GM19328 (cell line): Measurements from ENCODE around the gene KRT38.
"Not testable (repeated sequence)": the region's sequence is repeated elsewhere in the genome, so short reads cannot be mapped to it uniquely, and the experiment has no call there.

Source experiments
- ATAC-seq: cut with Tn5 transposase; IDR thresholded peaks from one replicate; pipeline ENCODE4 v1.9.1; 2021; ENCODE audit warnings: mild to moderate bottlenecking, moderate library complexity; ENCODE audit not compliant: unreplicated experiment

The KRT38 gene

DNA sequence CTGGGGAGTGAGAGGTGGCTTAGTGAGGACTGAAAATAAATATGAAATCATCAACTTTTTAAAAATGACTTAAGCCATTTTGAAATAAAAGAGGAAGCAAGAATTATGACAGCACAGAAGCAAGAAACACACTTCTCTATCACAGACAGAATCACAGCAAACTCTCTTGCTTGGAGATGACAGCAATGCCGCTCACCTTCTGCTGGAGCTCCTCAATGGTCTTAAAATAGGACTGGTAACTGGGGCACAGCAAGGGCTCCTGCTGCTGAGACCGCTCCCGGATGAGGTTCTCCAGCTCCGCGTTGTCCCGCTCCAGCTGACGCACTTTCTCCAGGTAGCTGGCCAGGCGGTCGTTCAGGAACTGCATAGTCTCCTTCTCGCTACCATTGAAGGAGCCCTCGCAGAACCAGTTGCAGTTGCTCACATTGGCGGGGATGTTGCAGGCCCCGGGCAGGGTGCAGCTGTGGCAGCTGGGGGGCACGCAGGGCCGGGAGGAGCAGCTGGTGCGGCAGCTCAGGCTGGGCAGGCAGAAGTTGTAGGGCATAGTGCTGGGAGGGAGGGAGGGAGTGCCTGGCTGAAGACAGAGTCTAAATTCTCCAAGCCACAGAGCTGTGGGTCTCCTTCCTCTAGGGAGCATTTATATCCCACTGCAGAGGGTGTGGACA lies 43.7 kb downstream of the KRT38 start, which contains the start of gene KRT31:
KRT31 (minus strand) TSS at position 613 of the 665 bp plus-strand sequence; CDS start at position 544, 69 bp downstream.
- ATAC-seq, result no peak

GRCh38 chr17:41396340-41396739 lies 44.4 kb downstream of the KRT38 start:
- ATAC-seq, result no peak

DNA sequence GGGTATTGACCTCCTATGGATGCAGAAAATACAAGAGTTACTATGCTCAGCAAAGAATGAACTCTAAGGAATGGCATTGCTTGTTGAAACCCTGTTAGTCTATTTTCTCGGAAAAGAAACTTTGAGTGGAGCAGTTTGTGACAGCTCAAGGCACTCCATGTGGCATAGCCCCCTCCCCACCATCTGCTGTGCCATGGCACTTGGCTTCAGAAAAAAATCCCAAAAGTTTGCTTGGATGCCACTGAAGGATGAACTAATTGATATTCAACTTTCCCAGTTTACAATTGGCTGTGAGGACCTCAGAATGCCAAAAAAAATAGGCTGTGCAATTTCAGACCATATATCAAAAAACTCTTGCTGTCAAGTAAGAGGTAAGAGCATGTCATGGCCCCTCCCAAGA lies 45.2 kb downstream of the KRT38 start:
- ATAC-seq, result no peak

DNA sequence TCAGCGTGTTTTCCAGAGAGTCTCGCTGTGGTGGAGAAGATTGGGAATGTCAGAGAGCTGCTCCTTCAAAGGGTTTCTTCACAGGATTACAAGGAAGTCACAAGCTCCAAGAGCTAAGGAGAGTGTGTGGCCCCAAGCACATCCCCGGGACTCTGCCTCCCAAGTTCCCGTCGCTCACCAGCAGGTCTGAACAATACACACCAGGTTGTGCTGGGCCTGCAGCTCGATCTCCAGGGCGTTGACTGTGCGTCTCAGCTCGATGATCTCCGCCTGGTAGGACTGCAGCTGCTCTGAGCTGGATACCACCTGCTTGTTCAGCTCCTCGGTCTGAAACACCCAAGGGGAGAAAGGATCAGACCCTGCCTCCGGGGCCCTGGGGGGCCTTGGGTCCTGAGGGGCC lies 45.7 kb downstream of the KRT38 start:
- ATAC-seq, result not testable (repeated sequence)

- ATAC-seq, result no peak
Measured at GRCh38 chr17:41394254-41394996, 46.4 kb downstream of the KRT38 start.

DNA sequence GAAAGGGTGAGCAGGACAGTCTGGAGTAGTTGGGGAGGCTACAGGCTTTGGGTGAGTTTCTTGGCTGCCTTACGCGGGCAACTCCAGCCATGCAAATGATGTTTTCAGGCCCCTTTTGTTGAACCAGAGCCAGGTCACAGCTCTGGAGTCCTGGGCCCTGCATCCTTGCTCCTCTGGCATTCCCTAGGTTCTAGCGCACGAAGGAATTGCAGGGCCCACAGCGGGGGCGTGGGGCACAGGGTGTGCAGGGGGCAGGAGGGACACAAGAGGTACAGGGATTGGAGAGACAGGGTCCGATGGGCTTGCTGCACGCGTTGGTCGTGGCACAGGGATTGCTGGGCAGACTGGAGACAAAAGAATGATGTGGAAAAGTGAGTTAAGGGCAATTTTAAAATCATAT lies 47.0 kb downstream of the KRT38 start:
- ATAC-seq, result no peak

GRCh38 chr17:41393294-41393693 lies 47.5 kb downstream of the KRT38 start:
- no peak for ATAC-seq

GRCh38 chr17:41392278-41392677 lies 48.5 kb downstream of the KRT38 start:
- ATAC-seq, result no peak

GRCh38 chr17:41391535-41391934 lies 49.2 kb downstream of the KRT38 start:
- no peak for ATAC-seq

GRCh38 chr17:41390411-41390938 lies 50.3 kb downstream of the KRT38 start:
- ATAC-seq, result no peak

- ATAC-seq, result no peak
Measured at GRCh38 chr17:41387670-41388069, 53.1 kb downstream of the KRT38 start.

DNA sequence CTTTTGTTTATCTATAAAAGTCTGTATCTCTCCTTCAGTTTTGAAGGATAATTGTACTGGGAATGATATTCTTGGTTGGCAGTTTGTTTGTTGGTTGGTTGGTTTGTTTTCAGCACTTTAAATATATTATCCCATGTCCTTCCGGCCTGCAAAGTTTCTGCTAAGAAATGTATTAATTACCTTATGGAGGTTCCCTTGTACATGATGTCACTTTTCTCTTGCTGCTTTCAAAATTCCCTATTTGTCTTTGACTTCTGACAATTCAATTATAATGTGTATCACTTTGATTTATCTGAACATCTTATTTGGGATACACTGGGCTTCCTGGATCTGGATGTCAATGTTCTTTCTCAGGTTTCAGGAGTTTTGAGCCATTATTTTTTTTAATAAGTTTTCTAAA lies 54.6 kb downstream of the KRT38 start:
- no peak for ATAC-seq
